ENCODE measurements around the gene SSH2. TPM values are rescaled to one million over a fixed set of nuclear protein-coding genes. Genes with fewer than 3 reads are reported as not detected.

Gene SSH2
- total RNA-seq, 1 experiment from 2014 or later = 2.8 TPM

DNA sequence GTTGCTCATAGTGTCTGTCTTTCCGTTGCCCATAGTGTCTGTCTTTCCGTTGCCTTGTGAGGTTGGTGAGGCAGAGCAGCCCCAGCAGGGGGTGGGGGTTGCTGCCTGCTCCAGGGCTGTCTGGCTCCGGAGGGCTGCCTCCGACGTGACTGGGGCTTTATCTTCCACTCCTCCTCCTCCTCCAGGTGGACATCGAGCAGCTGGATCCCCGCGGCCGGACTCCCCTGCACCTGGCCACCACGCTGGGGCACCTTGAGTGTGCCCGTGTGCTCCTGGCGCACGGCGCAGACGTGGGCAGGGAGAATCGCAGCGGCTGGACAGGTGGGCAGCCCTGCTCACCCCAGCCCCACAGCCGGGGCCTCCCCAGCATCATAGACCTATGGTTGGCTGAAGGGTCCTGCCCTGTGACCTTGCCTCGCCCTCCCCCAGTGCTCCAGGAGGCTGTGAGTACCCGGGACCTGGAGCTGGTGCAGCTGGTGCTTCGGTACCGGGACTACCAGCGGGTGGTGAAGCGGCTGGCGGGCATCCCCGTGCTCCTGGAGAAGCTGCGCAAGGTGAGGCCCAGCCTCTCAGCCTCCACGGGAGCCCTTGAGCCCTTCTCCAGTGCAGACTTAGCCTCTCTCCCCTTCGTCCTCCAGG is 322.4 kb downstream of the SSH2 start:
- DNase-seq = no peak
- Histone ChIP-seq H3K4me3 (no peak overlapping the region), H3K9me3 (no peaks in the 10 kb centered on the region), H3K27me3 (no peaks in the 10 kb centered on the region), H3K36me3 (no peaks in the 10 kb centered on the region)

- H3K9me3 ChIP-seq = no peaks in the 10 kb centered on the region
- no peaks in the 10 kb centered on the region for H3K27me3 ChIP-seq
- DNase-seq = no peak
- no peak overlapping the region for H3K4me3 ChIP-seq
- H3K36me3 ChIP-seq = no peaks in the 10 kb centered on the region
Measured at GRCh38 chr17:29603109-29603674, 326.8 kb downstream of the SSH2 start.

DNA sequence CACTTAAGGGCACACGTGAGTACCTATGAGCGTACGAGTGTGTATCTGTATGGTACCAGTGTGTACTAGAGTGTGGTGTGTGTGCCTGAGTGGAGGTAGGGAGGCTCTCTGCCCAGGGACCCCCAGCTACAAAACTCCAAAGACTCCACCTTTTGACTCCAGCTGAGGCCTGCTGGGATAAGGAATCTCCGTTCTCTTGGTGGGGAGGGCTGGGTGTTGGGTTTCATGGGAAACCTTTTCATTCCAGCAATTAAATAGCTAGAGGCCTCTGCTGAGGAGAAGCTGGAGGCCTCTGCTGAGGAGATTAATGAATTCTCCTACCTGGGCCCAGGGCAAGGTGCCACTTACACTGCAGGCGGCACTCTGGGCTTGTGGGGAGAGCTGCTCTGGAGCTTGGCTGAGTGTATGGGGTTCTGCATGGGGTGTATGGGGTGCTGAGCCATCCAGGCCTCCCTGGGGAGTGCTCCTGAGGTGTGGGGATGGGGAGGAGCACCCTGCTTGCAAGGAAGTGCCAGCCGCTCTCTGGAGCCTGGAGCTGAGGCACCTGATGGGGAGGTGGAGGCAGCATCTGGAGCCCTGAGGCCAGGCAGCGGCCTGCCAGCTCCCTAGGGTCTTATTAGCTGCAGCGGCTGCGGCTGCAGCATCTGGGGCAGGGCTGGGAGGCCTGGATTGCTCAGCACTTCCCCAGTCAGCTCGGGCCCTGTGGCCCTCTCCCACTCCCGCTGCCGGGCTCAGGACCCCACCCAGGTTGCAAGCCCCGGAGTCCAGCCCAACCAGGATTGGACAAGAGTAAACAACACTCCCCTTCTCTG is 332.5 kb downstream of the SSH2 start:
- no peaks in the 10 kb centered on the region for H3K9me3 ChIP-seq

GRCh38 chr17:29596811-29597210 is 333.2 kb downstream of the SSH2 start:
- Histone ChIP-seq H3K9me3 (no peaks in the 10 kb centered on the region), H3K36me3 (no peaks in the 10 kb centered on the region), H3K4me3 (no peak overlapping the region), H3K27me3 (no peaks in the 10 kb centered on the region)
- no peak for DNase-seq

More for the DNA sequence above, 332.5 kb downstream of the SSH2 start:
- Histone ChIP-seq H3K4me3 (no peak overlapping the region), H3K36me3 (no peaks in the 10 kb centered on the region), H3K27me3 (no peaks in the 10 kb centered on the region)
- DNase-seq = no peak

DNA sequence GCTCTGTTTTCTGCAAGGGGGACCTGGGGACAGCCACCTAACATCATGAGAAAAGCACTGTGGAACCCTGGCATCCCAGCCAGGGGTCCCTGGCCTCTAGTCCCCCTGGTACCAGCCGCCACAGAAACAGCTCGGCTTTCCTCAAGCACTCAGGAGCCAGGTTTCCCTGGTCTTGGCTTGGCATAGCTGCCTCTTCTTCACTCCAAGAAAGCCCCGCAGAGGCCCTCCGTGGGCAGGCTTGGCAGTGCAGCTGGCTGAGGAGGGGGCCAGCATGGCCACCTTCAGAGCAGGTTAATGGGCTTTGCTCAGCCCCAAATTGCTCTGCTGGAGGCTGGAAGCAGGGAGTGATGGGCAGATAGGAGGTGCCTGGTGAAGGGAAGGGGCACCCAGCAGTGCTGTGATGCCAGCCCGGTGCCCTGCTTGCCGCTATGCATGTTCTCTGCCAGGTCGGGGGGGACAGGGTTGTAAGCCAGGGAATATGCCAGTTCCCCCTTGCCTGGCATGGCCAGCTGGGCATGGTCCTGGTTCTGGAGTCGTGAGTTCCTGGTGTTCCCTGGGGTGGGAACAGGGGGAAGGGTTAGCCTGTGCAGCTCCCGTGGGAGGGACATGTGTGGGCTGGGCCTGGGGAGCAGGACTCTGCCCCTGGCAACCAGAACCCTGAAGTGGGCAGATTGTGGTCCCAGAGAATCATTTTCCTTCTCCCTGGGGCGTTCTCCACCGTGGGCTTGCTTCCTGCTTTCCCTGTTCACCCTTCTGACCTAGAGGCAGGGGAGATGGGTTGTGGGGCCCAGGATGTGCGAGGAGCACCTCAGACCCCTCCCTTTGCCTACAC is 333.9 kb downstream of the SSH2 start:
- Histone ChIP-seq H3K9me3 (no peaks in the 10 kb centered on the region), H3K36me3 (no peaks in the 10 kb centered on the region), H3K4me3 (no peak overlapping the region), H3K27me3 (no peaks in the 10 kb centered on the region)
- DNase-seq = no peak

DNA sequence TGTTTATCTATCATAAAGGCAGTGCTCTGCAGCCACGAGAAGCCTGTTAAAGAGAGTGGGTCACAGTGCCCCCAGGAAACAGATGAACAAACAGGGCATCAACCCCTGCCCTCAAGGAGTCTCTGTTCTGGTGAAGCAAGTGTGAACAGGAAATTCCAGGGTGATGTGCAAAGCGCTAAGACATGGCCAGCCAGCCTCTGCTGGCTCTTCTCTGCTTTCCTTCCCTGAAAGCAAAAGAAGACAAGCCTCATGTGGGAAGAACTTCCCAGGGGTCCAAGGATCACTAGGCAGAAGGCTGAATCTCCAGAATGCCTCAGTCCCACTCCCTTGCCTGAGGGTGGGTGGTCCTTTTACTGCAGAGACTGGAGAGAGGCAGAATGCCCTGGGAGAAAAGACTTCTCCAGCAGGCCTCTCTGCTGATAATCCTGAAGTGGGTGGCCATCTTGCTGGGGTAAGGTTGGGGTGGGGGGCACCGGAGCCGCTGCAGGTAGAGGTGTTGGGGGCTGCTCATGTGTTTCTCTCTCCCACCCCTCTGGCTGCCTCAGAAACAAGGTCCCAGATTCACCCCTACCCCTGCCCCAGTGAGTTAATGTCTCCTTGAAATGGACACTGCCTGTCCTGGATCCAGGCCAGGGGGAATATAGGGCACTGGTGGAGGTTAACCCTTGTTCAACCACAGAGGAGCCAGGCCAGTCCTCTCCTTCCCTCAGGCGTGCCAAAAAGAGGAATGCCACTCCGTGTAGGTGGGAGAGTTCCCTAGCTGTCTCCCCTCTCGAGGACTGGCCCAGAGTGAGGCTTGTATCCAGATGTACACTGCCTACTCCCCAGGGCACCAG is 334.7 kb downstream of the SSH2 start:
- no peak for DNase-seq
- Histone ChIP-seq H3K36me3 (no peaks in the 10 kb centered on the region), H3K9me3 (no peaks in the 10 kb centered on the region), H3K4me3 (no peak overlapping the region), H3K27me3 (no peaks in the 10 kb centered on the region)

DNA sequence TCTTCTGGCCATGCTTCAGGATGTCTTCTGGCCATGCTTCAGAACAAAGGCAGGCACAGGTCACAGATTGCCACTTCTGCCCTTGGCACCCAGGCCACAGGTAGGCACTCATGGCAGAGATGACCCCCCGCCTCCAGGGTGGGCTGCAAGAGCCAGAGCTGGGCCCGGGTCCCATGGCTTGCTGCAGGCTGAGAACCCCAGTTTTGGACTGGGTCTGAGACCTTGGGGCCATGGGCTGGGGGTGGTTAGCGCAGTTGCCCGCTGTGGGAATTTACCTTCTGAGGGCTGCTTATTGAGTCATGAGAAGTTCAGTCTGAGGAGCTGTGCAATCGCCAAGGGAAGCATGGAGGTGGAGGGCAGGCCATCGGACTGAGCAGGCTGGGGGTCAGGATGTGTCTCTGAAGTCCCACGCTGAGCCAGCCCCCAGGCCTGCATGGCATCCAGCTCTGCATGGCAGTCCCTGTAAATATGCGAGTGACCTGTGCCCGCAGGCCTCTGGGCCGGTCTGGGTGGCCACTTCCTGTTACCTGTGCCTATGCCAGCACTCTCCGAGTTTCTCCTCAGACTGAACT is 335.4 kb downstream of the SSH2 start:
- Histone ChIP-seq H3K27me3 (no peaks in the 10 kb centered on the region), H3K4me3 (peak overlapping the region; percentile 61), H3K36me3 (no peaks in the 10 kb centered on the region), H3K9me3 (no peaks in the 10 kb centered on the region)
- DNase-seq = no peak

DNA sequence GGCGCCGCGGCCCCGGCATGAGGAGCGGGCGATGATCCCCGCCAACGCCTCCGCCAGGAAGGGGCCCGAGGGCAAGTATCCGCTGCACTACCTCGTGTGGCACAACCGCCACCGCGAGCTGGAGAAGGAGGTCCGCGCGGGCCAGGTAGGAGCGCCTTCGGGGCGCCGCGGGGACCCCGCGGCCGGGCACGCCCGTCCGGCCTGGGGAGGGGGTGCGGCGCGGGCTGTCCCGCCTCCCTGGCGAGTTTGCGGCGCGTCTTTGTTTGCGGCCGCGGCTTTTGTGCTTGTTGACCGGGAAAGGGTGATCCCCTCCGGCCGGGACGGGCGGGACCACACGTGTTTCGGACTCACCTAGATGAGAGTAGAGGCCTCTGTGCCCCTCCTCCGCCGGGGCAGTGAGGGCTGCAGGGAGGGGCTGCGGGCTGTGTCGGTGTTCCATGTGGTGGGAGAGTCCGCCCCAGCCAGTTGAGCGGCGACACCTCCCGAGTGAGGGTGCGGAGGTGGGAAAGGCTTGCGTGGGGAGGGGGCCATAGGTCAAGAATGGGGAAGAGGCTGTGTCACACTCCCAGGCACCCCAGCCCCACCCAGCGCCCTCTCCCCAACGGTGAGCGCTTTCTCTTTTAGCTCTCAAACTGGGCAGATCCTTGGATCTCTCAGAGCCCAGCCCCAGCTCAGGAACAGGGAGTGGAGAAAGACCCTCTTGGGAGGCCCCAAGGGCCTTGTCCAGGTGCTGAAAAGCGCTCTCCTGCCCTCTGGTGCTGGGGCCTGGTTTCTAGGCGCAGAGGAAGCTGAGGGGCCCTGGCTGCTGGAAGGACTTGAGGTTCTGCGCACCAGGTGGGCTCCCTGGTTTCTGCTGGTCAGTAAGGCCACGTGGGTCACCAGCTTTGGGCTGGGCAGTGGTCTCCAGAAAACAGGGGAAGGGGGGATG is 336.2 kb downstream of the SSH2 start:
- DNase-seq = peak; percentile 47
- peak overlapping the region; percentile 61 for H3K4me3 ChIP-seq
- H3K9me3 ChIP-seq = no peaks in the 10 kb centered on the region
- no peaks in the 10 kb centered on the region for H3K36me3 ChIP-seq
- H3K27me3 ChIP-seq = no peaks in the 10 kb centered on the region

DNA sequence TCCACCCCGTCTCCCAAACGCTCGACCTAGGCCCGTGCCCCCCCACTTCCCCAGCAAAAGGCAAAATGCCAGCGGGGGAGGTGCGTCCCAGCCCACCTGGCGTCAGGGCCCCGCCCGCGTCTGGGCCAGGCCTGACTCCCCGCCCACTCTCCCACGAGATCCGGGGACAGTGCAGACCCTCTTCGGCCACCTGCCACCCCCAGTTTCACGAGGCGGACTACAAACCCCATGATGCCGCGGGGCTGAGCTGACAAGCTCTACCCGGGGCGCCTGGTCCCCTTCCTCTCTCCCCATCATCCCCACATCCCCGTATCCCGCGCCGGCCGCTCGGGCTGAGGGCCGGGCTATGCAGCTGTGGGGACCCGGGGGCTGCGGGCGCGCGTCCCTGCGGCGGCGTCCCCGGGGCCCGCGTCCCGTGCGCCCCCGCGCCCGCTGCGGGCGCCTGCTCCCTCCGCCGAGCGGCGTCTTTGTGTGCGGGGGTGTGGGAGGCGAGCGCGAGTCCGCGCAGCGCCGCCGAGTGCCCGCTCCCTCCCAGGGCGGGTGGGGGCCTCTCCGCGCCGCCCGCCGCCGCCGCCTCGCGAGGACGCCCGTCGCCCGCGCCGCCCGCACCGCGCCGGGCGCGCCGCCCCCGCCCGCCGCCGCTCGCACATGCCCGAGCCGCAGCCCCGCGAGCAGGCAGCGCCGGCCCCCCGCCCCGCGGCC is 337.0 kb downstream of the SSH2 start, which contains the start of gene ANKRD13B:
TSS of gene ANKRD13B (plus strand) at position 283 of the 702 bp plus-strand sequence. CDS start 490 bp downstream, outside the sequence.
- no peaks in the 10 kb centered on the region for H3K9me3 ChIP-seq
- no peaks in the 10 kb centered on the region for H3K36me3 ChIP-seq
- H3K27me3 ChIP-seq = no peaks in the 10 kb centered on the region
- H3K4me3 ChIP-seq = peak within 1 kb of the TSS; percentile 61
- peak; percentile 64 for DNase-seq

DNA sequence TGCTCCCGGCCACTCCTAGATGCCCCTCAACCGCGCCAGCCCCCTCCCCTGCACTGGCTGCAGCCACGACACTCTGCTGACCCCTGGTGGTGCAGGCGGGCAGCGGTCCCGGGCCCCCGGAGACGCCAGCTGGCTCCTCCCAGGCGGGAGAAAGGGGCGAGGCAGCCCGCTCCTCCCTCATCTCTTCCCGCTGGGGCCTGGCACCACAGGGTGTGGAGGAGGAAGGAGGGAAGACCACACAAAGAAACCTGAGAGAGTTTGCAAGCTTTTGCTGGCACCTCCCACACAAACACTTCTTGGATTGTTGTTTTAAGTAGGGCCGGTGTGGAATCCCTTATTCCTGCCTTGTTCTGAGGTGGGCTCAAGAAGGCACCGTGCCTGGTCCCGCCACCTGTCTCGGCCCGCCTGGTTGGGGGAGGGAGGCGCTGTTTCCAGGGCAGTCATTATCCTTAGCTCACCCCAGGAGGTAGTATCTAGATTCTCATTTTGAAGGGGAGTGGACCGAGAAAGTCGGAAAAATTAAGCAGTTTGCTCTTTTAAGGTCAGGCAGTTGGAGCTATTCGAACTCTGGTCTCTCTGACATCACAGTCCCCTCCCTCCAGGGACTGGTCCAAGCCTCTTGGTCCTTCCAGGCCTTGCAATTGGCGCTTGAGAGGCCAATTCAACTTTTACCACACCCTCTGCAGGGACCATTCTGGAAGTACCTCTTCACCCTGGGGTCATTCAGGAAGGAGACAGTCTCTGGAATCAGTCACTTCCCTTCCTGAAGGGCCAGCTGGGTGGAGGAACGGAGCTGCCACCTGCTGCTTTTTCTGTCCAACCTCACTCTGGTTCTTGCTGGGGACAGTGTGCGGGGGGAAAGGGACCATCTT is 338.1 kb downstream of the SSH2 start:
- peak overlapping the region; percentile 61 for H3K4me3 ChIP-seq
- H3K9me3 ChIP-seq = no peaks in the 10 kb centered on the region
- H3K27me3 ChIP-seq = no peaks in the 10 kb centered on the region
- H3K36me3 ChIP-seq = 0 out of 2 replicates have a peak, but pooled peaks cover 3% of the 10 kb centered on the region
- peak; percentile 95 for DNase-seq

DNA sequence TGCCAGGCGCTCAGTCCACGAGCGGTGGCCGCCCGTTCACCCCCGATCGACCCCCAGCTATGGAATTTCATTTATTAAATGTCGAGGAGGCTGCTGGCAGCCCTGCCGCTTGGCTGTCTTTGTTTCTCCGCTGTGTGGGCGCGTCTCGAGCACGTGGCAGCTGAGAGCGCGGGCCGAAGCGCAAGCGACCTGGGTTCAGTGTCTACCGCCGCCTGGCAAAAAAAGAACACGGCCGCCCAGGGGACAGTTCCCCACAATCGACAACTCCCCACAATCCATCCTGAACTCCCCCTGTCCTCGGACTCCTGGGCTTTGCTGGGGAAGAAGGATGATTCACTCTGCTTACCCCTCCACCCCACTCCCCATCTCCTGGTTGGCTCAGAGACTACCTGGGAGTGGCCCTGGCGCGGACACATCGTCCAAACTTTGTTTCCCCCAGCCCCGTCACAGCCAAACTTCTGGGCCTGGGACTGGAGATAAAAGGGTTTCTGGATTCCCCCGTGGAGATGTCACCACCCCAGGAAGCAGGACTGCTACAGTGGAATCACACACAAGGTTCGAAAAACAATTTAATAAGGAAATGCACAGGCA is 338.8 kb downstream of the SSH2 start:
- Histone ChIP-seq H3K4me3 (peak overlapping the region; percentile 61), H3K36me3 (0 out of 2 replicates have a peak, but pooled peaks cover 3% of the 10 kb centered on the region), H3K27me3 (no peaks in the 10 kb centered on the region), H3K9me3 (no peaks in the 10 kb centered on the region)
- peak; percentile 88 for DNase-seq

DNA sequence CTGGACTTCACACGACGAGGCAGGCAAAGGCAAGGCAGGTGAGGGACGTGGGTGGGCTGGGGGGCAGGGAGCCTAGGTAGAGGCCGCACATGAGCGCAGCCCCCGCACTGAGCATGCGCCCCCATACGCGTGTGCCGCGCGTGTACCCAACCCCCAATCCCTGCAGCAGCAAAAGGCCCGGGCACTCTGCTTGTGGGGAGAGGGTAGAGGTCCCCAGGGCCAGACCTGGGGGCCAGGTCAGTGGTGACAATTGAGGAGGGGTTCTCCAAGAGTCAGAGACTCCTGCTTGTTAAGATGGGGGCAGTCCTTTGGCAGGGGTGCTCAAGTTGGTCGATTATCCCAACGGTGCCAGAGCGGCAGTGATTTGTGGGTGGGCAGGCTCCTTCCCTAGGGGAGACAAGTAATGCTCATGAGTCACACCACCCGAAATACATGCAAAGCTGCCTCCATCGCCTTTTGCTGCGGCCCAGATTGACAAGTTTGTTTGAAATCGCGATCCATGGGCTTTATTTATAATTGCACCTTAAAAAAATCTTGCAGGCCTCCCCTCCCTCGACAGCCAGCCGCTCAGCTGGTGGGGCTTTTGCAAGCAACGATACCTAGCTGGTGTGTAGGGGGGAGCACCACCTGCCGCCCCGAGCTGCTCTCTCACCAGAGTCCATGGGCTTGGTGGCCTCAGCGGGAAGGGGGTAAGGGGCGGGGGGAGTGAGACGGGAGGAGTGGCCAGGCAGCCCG is 339.4 kb downstream of the SSH2 start:
- peak overlapping the region; percentile 61 for H3K4me3 ChIP-seq
- no peaks in the 10 kb centered on the region for H3K27me3 ChIP-seq
- H3K36me3 ChIP-seq = 0 out of 2 replicates have a peak, but pooled peaks cover 7% of the 10 kb centered on the region
- peak; percentile 75 for DNase-seq
- H3K9me3 ChIP-seq = no peaks in the 10 kb centered on the region

Measured in MG63 (cell line).